DOHH2 (cell line): ENCODE results near the gene FKBP8.

Experiments
- EZH2phosphoT487 ChIP-seq: fragments of 200-600 bp; sonication (generic); IDR thresholded peaks from 2 replicates; pipeline ENCODE4 v1.6.1; 2017; ENCODE audit warnings: borderline replicate concordance, mild to moderate bottlenecking, antibody characterized with exemption, low read length, moderate library complexity, mixed read lengths
- TF ChIP-seq, protein P1 (sequence below): fragments of 200-600 bp; sonication (generic); IDR thresholded peaks from one replicate; pipeline ENCODE4 v1.5.1; 2014; ENCODE audit warnings: antibody characterized with exemption, mild to moderate bottlenecking, low read depth, low read length; ENCODE audit not compliant: poor library complexity, severe bottlenecking

DNA sequence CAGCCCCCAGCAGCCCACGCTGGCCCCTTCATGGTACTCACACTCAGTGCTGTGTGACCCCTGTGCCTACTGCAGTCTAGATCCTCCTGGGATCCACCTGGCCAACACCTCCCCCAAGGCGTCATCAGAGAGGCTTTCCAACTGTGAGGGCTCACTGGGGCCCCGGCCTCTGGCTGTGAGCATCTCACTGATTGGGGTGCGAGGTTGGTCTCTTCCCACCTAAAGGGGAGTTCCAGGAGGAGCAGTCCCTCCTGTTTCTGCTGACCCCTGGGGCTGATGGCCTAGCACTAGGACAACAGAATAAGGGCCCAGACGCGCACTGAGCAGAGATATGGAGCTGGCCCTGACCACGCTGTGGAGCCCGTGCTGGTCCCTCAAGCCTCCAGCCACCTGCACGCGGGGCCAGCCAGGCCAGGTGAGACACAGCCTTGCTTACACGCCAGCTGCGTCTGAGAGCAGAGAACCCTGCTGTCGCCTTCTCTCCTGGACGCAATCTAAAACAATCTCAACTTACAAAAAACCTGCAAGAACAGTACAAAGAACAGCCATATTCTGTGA, 53.7 kb downstream of the FKBP8 start:
- no peak for TF ChIP-seq EZH2phosphoT487
- TF ChIP-seq, protein P1, sequence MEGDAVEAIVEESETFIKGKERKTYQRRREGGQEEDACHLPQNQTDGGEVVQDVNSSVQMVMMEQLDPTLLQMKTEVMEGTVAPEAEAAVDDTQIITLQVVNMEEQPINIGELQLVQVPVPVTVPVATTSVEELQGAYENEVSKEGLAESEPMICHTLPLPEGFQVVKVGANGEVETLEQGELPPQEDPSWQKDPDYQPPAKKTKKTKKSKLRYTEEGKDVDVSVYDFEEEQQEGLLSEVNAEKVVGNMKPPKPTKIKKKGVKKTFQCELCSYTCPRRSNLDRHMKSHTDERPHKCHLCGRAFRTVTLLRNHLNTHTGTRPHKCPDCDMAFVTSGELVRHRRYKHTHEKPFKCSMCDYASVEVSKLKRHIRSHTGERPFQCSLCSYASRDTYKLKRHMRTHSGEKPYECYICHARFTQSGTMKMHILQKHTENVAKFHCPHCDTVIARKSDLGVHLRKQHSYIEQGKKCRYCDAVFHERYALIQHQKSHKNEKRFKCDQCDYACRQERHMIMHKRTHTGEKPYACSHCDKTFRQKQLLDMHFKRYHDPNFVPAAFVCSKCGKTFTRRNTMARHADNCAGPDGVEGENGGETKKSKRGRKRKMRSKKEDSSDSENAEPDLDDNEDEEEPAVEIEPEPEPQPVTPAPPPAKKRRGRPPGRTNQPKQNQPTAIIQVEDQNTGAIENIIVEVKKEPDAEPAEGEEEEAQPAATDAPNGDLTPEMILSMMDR, result no peak
